ENCODE results near the gene LGR4. TPM values are rescaled to one million over a fixed set of nuclear protein-coding genes. Genes with fewer than 3 reads are reported as not detected.

The LGR4 gene
- total and polyA plus RNA-seq, 2 of the 4 experiments (the other 2 are of a cell fraction) = 2.9 to 6.8 TPM

DNA sequence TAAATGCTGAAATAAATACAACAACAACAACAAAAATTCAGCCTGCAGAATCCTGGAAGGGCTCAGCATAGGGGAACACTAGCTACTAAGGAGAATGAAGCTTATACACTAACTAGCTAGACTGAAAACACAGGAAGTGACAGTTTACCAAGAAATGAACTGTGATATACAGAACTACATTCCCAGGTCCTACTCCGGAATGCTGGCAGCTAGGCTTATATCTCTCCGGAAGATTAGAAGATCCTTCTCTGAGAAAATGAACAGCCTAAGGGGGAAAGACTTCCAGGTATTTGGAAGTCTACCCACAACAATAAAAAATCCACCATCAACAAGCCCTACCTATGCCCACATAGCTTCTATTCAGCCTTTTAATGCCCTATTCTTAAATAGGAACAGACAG, 140.6 kb downstream of the LGR4 start:
- Histone ChIP-seq H3K18ac (ENCODE audit: low read depth, low read length) (no peak overlapping the region; the same call in 1 of the 2 replicates), H3K4me1 (ENCODE audit: control insufficient read depth, insufficient read depth, low read length) (peaks cover 6% of the 10 kb centered on the region), H4K5ac (ENCODE audit: low read depth, low read length) (no peak overlapping the region), H3K4me3 (ENCODE audit: insufficient read depth, low read depth, low read length) (no peak overlapping the region), H4K20me1 (ENCODE audit: insufficient read depth, low read length) (no peaks in the 10 kb centered on the region), H2BK20ac (ENCODE audit: low read depth, low read length) (peak overlapping the region; percentile 11; the same call in 1 of the 2 replicates), H3K4ac (ENCODE audit: low read depth, low read length) (no peak overlapping the region), H3K9me1 (ENCODE audit: insufficient read depth, low read length) (no peaks in the 10 kb centered on the region; the same call in 1 of the 2 replicates), H3K79me1 (ENCODE audit: low read depth in 1 of 2, low read length in 2 of 2) (no peaks in the 10 kb centered on the region), H3K23ac (ENCODE audit: low read depth, low read length) (no peak overlapping the region; the same call in 1 of the 2 replicates), H3K56ac (ENCODE audit: extremely low read depth, insufficient read depth, low read length) (peak overlapping the region; percentile 42; the same call in 1 of the 2 replicates), H2AFZ (replicated peaks; ENCODE audit: low read length, poor library complexity) (no peak overlapping the region), H2BK120ac (ENCODE audit: low read depth, low read length) (no peak overlapping the region), H2BK15ac (ENCODE audit: low read depth, low read length) (no peak overlapping the region), H3K27me3 (ENCODE audit: control insufficient read depth, insufficient read depth, low read length) (no peaks in the 10 kb centered on the region), H3K36me3 (ENCODE audit: control insufficient read depth, insufficient read depth, low read length) (no peaks in the 10 kb centered on the region), H3K9ac (ENCODE audit: low read depth, low read length) (no peak overlapping the region), H3K27ac (ENCODE audit: insufficient read depth, low read length) (no peak overlapping the region), H2BK5ac (ENCODE audit: low read depth, low read length, poor library complexity, severe bottlenecking) (peak overlapping the region; percentile 72), H3K4me2 (ENCODE audit: low read depth, low read length) (peak overlapping the region; percentile 43; the same call in 1 of the 2 replicates), H4K8ac (ENCODE audit: low read depth in 2 of 2, low read length in 2 of 2) (peak overlapping the region in 1 of 2 experiments; percentile 38; a peak in 2 of 4 replicates), H3K14ac (replicated peaks; ENCODE audit: low read depth, low read length) (no peak overlapping the region), H3K9me3 (ENCODE audit: control insufficient read depth, insufficient read depth, low read length) (no peaks in the 10 kb centered on the region), H2AK9ac (replicated peaks; ENCODE audit: low read depth, low read length, poor library complexity) (no peak overlapping the region), H2AK5ac (ENCODE audit: low read depth, low read length) (no peak overlapping the region), H4K91ac (ENCODE audit: insufficient read depth, low read depth, low read length) (no peak overlapping the region)
- no TSS peak for BruUV-seq (replicated peaks)
- ChIA-PET CTCF (interaction anchor here (1.0 kb wide), 1 partner anchor 148 kb away, joined by 4 read pairs; no protein-coding TSS in a partner anchor), POLR2A (ENCODE audit: unreplicated experiment) (no interaction called here)
- dilution Hi-C loops (cut with HindIII; ENCODE audit: low sequenced_read_pairs, unreplicated experiment) (no loop called here), in situ Hi-C loops (cut with MboI; ENCODE audit: low sequenced_read_pairs) (no loop called here), intact Hi-C loops (cut with micrococcal nuclease) (no loop called here)
- WGBS, 2 experiments (ENCODE audit: extremely low coverage in 2 of 2, insufficient read length in 1 of 2) = no CpG with 5 or more reads among the region's 2 CpGs
- peak; percentile 65 for DNase-seq
- TF ChIP-seq CEBPB (IDR thresholded peaks at IDR 0.05; ENCODE audit: low read depth, low read length) (no peak), POLR2A (IDR thresholded peaks at IDR 0.05; ENCODE audit: low read depth, low read length) (no peak), BHLHE40 (IDR thresholded peaks at IDR 0.05; ENCODE audit: low read depth, low read length) (no peak), MAFK (IDR thresholded peaks at IDR 0.05; ENCODE audit: low read depth, low read length) (no peak), CHD1 (IDR thresholded peaks at IDR 0.05; ENCODE audit: low read depth, low read length) (no peak), NFE2L2 (IDR thresholded peaks at IDR 0.05; ENCODE audit: low read depth, low read length) (no peak), CTCF (conservative IDR thresholded peaks at IDR 0.05; ENCODE audit: low read depth, low read length) (no peak), MAZ (IDR thresholded peaks at IDR 0.05; ENCODE audit: borderline replicate concordance, low read depth, low read length) (no peak), RFX5 (IDR thresholded peaks at IDR 0.05; ENCODE audit: low read depth, low read length) (no peak), SMC3 (IDR thresholded peaks at IDR 0.05; ENCODE audit: low read depth, low read length) (no peak), FOS (IDR thresholded peaks at IDR 0.05; ENCODE audit: low read depth, low read length) (no peak), MXI1 (IDR thresholded peaks at IDR 0.05; ENCODE audit: borderline replicate concordance, low read depth, low read length) (no peak), ELK1 (IDR thresholded peaks at IDR 0.05; ENCODE audit: borderline replicate concordance, low read depth, low read length) (no peak)
- TF ChIP-seq, protein P1, sequence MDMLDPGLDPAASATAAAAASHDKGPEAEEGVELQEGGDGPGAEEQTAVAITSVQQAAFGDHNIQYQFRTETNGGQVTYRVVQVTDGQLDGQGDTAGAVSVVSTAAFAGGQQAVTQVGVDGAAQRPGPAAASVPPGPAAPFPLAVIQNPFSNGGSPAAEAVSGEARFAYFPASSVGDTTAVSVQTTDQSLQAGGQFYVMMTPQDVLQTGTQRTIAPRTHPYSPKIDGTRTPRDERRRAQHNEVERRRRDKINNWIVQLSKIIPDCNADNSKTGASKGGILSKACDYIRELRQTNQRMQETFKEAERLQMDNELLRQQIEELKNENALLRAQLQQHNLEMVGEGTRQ (IDR thresholded peaks at IDR 0.05; ENCODE audit: low read depth, low read length) = no peak
- ATAC-seq (ENCODE audit: low read depth) = peak; percentile 96

Measured in IMR-90 (cell line).